GM19023 (cell line): Measurements from ENCODE around the gene MAP4K1.

Experiments
- ATAC-seq: cut with Tn5 transposase; IDR thresholded peaks from one replicate; pipeline ENCODE4 v1.9.1; 2021; ENCODE audit warnings: mild to moderate bottlenecking, moderate library complexity; ENCODE audit not compliant: unreplicated experiment

Gene MAP4K1

GRCh38 chr19:38549061-38549460 lies 68.7 kb downstream of the MAP4K1 start:
- no peak for ATAC-seq

GRCh38 chr19:38547421-38547820 lies 70.3 kb downstream of the MAP4K1 start:
- ATAC-seq: no peak

GRCh38 chr19:38545596-38545995 lies 72.2 kb downstream of the MAP4K1 start:
- no peak for ATAC-seq

- ATAC-seq: no peak
Observed at GRCh38 chr19:38544569-38545315, 73.0 kb downstream of the MAP4K1 start.

GRCh38 chr19:38543807-38544568 lies 73.8 kb downstream of the MAP4K1 start:
- ATAC-seq: no peak

GRCh38 chr19:38543286-38543806 lies 74.4 kb downstream of the MAP4K1 start:
- no peak for ATAC-seq

- ATAC-seq: no peak
Observed at GRCh38 chr19:38542040-38542439, 75.7 kb downstream of the MAP4K1 start.

GRCh38 chr19:38539751-38540150 lies 78.0 kb downstream of the MAP4K1 start:
- ATAC-seq: no peak

- ATAC-seq: no peak
Observed at GRCh38 chr19:38538793-38539528, 78.8 kb downstream of the MAP4K1 start.

GRCh38 chr19:38538386-38538785 lies 79.4 kb downstream of the MAP4K1 start:
- ATAC-seq: no peak
